ENCODE data around the gene EEF1AKMT4.

DNA sequence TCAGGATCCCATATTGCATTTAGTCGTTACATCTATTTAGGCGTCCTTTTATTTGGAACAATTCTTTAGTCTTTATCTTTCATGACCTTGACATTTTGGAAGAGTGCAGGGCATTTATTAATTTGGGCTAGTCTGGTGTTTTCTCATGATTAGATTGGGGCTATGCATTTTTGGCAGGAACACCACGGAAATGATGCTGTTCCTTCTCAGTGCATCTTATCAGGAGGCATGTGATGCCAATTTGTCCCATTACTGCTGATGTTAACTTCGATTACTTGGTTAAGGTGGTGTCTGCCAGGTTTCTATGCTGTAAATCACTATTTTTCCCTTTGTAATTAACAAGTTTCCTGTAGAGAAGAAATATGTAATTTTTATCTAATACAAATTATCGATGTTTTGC is 38.2 kb upstream of the EEF1AKMT4 start:
- TF ChIP-seq ELF4 (IDR thresholded peaks at IDR 0.05) (no peak), FOXA1 (IDR thresholded peaks at IDR 0.05) (no peak), ZNF384 (IDR thresholded peaks at IDR 0.05) (no peak), CTBP1 (IDR thresholded peaks at IDR 0.05; ENCODE audit: borderline replicate concordance) (no peak), FOXK2 (IDR thresholded peaks at IDR 0.05) (no peak), NFRKB (IDR thresholded peaks at IDR 0.05) (no peak), BHLHE40 (IDR thresholded peaks at IDR 0.05; ENCODE audit: borderline replicate concordance) (no peak), HDGF (IDR thresholded peaks at IDR 0.05; ENCODE audit: borderline replicate concordance) (no peak), FOXM1 (IDR thresholded peaks at IDR 0.05; ENCODE audit: borderline replicate concordance) (no peak)
